Kasumi-1 (cell line): ENCODE results near the gene RPP30.
"Not testable (repeated sequence)": the region's sequence is repeated elsewhere in the genome, so short reads cannot be mapped to it uniquely, and the experiment has no call there.

Source experiments
- DNase-seq, 2 experiments: peaks; one replicate each; lab custom pipeline; 2025; lab: John Stamatoyannopoulos, UW

Gene RPP30

DNA sequence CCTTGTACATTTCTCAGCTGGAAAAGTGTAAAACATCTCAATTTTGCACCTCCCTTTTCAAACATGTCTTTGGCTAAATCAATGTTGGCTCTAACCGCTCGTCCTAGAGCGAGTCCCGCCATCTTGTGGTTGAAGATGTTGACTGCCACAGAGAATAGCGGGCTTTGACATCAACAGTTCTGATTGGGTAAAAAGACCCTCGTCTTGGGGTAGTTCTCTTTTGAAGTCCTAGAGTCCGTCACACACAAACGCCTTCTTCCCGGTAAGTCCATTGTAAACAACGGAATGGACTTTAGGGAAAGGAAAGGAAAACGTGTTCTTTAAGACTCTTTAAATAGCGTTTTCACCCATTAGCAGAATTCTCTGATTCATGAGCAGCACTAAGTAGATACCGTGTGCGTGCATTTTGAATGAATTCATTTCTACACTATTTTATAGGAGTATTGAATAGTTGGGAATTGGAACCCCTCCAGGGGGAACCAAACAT is 452 bp upstream of the RPP30 start:
- peak; percentile 77 to 79 for DNase-seq

DNA sequence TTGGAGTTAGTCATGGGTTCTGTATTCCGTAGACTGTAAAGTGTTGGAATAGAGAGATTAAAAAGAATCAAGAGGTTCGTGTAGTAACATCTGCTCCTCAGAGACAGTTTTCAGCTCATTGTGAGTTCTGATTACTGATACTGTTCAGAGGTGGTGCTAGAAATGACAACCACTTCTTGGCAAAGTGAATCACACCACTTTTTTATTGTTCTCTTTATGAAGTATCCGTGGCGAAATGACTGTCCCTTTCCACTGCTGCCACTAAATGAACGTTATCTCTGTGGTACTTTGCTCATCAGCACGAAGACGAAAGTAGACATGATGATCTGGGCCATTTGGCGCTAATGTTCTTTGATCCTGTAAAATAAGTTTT is 860 bp downstream of the RPP30 start:
- DNase-seq, result no peak

DNA sequence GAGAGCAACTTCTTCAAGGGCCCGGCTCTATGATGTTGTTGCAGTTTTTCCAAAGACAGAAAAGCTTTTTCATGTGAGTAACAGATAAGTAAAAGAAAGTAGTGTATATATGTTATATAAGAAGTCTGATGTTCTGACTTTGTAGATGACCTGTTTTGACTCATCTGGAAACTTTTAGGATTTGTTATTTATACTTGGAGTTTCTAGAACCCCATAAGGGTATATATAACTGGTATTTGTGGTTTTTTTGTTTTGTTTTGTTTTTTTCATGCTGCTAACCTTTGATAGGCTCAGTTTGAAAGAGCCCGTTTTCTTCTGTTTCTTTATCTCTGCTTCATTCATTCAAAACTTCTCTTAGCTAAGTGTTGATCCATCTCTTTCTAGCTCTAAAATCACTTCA is 7.3 kb downstream of the RPP30 start:
- no peak for DNase-seq

DNA sequence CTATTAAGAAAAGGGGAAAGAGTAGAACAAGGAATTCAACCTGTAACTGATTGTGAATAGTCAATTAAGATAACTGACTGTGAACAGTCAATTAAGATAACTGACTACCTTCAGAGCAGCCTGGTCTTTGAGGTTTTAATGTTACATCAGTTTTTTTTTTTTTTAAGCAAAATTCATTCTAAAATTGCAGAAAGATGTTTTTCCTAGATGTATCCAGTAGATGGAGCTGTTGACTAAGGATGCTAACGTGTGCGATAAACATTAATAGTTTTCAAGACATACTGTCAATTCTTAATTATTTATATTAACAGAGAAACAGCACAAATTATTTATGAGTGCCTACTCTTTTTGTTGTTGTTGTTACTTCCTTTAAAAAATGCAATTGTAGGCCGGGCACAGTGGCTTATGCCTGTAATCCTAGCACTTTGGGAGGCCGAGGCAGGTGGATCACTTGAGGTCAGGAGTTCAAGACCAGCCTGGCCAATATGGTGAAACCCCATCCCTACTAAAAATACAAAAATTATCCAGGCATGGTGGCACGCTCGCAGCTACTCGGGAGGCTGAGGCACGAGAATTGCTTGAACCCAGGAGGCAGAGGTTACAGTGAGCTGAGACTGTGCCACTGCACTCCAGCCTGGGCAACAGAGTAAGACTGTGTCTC is 8.4 kb downstream of the RPP30 start:
- DNase-seq, result peak; percentile 85 to 94

DNA sequence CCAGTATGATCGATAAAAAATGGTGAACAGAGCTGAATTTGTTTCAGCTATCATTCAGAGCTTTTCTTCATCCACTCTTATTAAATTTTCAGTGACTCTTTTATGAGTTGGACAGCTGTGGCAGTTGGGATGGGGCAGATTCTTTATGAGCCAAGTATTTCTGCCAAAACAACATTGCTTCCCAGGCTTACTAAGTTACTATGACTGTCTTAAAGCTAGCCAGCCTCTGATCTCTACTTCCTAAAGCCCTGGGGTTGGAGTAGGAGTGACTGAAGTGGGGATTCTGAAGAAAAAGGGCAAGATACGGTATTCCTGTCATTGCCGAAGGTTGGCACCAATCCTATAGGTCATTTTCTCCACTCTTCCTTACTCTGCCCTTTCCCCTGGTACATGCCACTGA is 12.7 kb downstream of the RPP30 start:
- DNase-seq, result no peak

DNA sequence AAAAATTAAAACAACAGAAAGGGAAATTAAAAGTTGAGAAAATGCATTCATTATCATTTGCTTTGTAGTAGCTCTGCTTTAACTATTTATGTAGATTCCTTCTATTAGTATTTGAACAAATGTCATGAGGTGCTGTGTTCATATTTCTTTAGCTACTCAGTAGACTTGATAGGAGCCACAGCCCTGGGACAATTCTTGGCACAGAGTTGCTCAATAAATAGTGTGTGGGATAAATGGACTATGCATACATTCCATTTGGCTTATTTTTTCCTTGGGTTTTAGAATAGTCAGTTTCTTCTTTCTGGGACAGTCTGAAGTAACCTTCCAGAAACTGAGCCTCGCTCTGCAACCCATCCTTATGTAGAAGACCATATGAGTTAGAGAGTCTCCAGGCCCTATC is 13.4 kb downstream of the RPP30 start:
- no peak for DNase-seq

DNA sequence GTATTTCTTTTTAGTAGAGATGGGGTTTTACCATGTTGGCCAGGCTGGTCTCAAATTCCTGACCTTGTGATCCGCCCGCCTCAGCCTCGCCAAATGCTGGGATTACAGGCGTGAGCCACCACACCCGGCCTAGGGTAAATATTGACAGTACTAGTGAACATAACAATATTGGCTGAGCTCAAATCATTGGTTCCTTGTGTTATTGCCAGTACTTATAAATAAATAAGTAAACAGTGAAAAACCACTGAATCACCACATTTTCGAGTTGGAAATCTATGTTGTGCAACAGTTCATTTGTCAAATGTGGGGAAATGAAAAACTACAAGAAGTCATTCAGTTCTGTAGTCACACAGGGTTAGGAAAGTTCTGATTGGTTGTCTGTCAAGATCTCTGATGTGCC is 15.8 kb downstream of the RPP30 start:
- DNase-seq, result no peak

DNA sequence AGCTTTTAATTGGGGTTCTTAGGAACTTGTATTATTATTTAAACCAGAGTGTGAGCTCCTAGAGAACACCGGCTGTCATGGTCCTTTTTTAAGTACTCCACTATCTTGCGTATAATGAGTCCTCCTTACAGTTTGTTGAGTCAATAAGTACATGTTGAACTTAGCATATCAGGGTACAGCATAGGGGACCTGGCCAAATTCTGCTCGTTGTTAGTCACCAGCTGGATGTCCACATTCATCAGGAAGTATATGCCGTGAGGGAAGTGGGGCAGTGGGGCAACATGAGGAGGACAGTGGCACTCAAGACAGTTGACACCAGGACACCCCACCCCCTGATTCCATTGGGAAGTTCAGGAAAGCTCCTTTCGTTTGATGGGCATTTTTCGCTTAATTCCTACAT is 16.6 kb downstream of the RPP30 start:
- DNase-seq, result no peak

DNA sequence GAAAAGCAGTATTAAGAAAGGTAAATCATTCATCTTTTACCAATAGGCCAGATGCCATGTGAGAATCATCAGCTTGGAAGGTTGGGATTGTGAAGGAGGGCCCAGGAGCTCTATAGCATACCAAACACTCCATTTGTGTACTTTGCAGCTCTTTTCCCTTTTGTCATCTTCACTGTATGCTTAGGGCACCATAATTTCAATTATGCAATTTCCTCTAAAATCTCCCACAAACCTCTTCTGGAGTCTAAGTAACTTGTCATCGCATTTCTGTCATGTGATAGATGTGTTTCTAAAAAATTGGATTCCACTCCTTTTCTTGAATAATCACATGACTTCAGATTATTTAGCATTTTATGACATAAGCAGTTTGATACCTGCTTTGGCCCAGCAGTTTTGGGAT is 17.9 kb downstream of the RPP30 start:
- DNase-seq, result no peak

DNA sequence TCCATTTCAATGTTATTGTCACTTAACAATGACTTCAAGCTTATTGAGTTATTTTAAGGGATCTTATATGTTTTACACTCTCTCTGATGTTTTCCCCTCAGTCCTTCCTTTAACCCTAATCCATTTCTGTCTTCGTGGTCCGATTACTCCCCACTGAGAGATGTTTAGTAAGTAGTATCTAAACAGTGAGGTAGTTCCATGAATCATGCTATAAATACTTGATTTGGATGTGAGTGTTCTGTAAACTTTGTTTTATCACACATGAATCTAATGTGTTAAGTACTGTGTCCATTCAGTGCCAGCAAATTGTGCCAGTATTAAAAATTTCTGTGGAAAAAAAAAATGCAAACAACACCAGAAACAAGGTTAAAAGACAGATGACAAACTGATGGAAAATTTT is 18.6 kb downstream of the RPP30 start:
- no peak for DNase-seq

DNA sequence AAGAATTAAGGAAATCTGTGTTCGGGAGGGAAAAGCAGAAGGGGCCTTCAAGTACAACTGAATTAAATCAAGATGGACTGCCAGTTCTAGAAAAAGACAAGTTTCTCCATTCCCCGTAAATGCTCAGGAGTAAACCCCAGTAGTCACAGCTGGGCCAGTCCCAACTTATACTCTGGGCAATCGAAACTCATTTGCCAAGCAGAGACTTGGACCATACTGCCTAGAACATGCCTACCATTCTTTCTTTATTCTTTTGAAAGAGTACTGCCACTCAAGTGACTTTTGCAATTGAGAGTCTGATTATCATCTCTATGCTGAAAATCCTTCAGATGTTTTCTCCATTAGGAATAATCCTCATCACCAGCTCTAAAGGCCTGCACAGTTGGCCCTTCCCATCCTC is 21.4 kb downstream of the RPP30 start:
- no peak for DNase-seq

DNA sequence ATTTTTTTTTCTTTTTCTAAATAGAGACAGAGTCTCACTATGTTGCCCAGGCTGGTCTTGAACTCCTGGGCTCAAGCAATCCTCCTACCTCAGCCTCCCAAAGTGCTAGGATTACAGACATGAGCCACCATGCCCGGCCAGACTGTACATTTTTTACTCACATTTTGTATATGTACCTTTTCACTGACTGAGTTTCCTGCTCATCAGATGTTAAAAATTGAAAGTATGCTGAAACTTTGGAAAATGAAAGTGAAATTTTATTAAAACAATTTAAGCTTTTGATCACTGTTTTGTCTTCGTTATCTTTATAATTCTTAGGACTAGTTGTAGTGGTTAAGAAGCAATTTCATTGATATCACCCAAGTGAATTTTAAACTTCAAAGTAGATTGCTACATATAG is 25.1 kb downstream of the RPP30 start:
- not testable (repeated sequence) for DNase-seq

DNA sequence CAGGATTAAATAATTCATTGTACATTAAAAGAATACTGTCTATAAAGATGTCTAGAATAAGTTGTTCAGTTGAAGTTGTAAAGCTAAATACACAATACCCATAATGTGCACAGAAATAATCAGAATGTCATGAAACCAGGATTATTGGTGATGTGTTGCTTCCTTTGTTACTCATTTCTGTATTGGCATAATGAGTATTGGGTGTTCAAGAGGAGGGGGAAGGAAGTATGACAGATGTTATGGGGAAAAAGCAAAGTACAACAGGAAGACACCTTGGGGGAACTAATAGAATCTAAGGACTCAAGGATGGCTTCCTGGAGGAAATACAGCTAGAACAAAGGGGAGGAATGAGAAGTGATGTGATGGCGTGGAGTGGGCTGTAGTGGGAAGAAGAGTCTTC is 34.2 kb downstream of the RPP30 start:
- DNase-seq, result no peak

DNA sequence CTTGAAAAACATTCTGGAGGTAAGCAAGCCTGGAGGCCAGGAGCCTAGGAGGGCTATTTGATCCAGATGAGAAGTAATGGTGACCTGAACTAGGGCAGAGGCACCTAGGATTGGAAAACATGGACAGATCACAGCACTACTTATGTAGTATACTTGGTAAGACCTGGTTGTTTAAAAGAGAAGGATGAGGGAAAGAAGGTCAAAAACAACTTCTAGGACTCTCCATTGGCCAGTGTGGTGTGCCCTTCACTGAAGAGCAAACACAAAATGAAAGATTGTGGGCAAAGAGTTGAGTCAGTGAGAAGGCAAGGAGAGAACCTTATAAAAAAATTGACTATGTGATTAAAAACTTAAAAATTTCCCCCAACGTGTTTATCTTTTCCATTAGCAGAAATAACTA is 34.8 kb downstream of the RPP30 start:
- no peak for DNase-seq

DNA sequence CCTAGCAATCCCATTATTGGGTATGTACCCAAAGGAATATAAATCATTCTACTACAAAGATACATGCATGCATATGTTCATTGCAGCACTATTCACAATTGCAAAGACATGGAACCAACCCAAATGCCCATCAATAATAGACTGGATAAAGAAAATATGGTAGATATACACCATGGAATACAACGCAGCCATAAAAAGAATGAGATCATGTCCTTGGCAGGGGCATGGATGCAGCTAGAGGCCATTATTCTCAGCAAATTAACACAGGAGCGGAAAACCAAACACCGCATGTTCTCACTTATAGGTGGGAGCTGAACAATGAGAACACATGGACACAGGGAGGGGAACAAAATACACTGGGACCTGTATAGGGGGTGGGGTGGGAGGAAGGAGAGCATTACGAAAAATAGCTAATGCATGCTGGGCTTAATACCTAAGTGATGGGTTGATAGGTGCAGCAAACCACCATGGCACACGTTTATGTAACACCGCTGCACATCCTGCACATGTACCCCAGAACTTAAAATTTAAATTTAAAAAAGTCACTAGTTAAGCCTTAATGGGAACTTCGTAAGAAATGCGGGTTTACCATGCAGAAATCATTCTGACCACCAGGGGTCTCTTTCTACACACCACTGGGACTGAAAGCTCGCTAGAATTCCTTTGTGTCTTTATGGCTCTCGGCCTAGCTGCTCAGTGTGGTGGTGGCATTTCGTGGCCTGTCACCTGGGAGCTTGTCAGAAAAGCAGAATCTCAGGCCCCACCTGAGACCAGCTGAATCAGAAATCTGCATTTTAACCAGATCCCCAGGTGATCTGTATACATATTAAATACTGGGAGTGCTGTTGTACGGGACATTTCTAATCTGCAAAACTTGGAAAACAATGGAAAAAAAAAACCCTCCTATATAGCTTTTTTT is 39.6 kb downstream of the RPP30 start:
- DNase-seq, result peak; percentile 89 to 96

DNA sequence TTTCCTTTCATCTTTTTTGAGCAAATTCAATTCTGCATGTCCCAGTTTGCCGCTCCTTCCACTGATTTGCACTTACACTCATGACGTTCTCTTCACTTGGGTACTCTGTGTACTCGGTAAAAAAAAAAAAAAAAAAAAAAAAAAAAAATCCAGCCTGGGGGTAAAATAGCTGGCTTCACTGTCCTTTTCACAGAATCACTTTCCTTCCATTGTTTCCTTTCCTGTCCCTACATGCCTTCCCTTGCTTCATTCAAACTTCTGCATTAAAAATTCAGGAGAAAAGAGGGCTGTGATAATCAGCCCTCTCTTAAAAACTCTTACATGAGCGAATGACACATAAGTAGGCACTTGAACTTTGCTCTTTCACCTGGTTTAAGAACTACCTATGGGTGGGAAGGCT is 40.4 kb downstream of the RPP30 start:
- no peak for DNase-seq

DNA sequence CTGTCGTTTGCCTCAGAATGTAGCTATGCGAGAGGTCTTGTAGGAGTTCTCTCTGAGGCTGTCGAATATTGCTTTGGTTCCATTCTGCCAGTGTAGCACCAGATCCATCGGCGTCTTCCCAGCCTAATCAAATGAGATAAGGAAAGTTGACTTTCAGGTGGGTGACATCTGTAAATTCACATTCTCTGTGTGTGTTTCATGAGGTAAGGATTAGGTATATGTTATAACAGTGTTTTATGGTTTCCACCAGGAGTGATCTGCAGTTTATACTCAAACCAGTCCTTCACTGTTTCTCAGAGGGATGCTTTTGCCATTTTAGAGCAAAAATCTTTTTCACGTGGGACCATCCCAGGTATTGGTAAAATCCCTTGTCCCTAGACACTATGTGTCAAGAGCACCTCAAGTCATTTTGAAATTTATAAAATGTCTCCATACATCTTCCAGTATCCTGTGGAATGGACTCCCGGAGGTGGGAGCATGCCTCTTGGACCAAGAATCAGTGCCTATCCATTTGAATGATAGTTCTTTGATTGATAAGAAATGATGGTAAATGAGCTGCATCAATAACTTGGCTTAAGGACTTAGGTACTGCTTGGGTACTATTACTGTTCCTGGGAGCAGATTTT is 41.2 kb downstream of the RPP30 start:
- DNase-seq, result no peak

DNA sequence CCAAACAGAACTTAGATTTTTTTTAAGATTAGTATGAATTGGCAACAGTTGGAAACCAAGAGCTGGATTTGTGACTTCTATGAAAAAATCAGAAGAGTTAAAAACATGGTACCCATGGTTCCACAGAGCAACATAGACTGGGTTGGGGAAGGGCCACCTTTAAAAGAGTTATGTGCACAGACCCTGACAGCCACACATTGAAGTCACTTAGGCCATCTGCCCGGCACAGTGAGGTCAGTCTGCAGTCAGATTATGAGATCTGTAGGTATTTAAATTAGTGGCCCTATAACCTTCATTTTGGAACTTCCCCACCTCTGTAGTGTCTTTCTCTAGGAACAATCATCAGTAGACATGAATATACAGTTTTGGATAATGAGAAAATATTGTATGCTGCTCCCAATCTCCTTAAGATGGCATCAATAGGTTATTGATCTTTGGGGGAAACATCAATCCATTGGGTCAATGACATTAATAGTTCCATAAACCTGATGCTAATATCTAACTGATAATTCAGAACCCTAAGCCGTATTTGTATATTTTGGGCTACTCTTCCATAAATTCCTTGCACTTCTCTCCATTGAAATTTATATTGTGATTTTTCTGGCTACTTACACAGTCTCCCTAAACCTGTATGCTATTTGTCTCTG is 42.1 kb downstream of the RPP30 start:
- no peak for DNase-seq

DNA sequence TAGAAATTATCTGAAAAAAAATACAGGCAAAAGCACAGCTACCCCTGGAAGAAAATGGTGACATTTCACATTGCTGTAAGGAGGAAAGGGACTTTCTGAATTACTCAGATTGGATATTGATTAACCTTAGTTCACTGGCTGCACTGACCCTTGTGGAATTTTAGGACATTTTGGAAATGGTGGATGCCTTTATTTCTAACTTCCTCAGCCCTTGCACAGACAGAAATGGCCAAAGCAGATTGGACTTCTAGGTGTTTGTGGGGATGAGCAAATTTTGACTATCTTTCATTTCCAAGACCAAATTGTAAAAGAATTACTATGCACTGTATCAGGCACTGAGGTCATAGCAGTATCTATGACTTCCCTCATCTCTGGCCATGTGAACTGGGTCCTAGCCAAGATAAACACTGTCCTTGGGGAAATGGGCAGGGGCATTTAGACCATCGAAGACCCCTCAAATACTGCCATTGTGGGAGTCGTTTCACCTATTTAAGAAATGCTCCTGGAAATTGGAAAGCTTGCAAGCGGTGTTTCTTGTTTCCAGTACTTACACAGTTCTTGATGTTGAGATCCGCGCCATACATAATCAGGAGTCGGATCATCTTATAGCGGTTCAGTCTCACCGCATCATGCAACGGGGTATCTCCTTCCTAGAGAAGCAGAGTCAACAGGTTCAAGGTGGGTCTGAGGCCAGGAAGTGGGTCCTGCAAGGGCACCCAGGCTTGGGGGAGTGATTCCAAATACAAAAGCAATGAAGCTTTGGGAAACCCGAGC is 43.4 kb downstream of the RPP30 start:
- DNase-seq, result no peak

DNA sequence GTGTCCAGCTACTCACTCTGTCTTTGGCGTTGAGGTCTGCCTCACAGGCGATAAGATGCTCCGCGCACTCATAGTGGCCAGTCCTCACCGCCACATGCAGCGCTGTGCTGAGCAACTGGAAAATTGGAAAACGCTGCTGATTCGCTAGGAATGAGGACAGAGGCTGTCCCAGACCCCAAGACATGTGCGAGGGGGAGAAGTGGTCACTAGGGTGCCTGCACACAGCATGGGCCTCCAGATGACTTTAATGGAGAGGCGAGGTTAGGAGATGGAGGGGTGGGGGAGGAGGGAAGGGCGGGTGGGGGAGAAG is 43.9 kb downstream of the RPP30 start:
- no peak for DNase-seq

DNA sequence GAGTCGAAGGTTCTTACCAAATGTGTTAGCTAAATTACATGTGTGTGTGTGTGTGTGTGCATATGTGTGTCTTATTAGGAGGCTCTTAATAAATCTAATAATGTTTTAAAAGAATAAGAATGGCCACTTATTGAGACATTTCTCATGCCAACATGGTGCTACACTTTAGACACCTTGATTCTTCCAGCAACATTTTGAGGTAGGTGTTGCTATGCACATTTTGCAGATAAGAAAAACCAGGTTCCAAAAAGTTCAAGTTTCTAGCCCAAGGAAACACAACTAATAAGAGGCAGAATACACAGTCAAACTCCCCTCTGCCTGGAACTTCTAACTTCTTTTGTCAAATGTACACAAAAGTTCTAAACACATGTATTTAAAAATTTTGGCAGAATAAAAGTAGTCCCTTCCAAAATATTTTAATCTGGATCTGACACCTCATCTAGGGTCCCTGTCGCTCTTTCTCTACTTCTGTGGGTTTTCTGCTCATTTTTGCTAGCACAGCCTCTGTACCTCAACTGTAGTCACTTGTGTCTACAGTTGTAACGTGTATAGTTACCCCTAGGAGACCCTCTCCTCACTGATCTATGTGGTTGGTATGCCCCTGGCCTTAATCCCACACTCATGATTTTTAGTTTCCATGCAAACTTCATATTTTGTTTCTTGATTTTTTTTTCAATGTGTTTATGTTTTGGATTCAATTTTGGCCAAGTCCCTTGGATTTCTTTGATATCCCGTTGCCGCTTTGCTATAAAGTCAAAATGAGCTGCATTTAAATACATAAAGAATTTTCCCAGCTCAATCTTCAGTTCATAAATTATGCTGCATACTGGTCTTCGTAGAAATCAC is 44.8 kb downstream of the RPP30 start:
- DNase-seq, result no peak
